ENCODE results near the gene BCL2L2. TPM values are rescaled to one million over a fixed set of nuclear protein-coding genes. Genes with fewer than 3 reads are reported as not detected.
A peak's percentile ranks its signal among the peaks of the same experiment; 100 is the strongest.

The BCL2L2 gene
- total RNA-seq, 1 donor from 2014 or later, result 53.0 TPM

DNA sequence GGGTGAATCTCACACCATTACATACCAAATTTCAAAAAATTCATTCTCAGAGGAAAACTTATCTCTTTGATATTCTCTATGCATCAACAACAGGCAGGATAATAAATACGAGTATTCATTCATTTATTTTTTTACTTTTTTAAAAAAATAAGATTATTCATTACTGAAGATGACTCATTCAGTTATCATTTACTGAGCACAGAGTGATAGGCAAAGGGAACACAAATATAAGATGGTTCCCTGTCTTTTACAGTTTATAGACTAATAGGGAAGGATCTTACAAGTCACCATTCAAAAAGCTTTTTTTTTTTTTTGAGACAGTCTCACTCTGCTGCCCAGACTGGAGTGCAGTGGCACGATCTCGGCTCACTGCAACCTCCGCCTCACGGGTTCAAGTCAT is 9.7 kb downstream of the BCL2L2 start:
- TF ChIP-seq, protein P1, sequence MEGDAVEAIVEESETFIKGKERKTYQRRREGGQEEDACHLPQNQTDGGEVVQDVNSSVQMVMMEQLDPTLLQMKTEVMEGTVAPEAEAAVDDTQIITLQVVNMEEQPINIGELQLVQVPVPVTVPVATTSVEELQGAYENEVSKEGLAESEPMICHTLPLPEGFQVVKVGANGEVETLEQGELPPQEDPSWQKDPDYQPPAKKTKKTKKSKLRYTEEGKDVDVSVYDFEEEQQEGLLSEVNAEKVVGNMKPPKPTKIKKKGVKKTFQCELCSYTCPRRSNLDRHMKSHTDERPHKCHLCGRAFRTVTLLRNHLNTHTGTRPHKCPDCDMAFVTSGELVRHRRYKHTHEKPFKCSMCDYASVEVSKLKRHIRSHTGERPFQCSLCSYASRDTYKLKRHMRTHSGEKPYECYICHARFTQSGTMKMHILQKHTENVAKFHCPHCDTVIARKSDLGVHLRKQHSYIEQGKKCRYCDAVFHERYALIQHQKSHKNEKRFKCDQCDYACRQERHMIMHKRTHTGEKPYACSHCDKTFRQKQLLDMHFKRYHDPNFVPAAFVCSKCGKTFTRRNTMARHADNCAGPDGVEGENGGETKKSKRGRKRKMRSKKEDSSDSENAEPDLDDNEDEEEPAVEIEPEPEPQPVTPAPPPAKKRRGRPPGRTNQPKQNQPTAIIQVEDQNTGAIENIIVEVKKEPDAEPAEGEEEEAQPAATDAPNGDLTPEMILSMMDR (IDR thresholded peaks at IDR 0.05), result no peak
- DNase-seq, result no peak
- intact Hi-C loops (cut with DNase I), result no loop called here

DNA sequence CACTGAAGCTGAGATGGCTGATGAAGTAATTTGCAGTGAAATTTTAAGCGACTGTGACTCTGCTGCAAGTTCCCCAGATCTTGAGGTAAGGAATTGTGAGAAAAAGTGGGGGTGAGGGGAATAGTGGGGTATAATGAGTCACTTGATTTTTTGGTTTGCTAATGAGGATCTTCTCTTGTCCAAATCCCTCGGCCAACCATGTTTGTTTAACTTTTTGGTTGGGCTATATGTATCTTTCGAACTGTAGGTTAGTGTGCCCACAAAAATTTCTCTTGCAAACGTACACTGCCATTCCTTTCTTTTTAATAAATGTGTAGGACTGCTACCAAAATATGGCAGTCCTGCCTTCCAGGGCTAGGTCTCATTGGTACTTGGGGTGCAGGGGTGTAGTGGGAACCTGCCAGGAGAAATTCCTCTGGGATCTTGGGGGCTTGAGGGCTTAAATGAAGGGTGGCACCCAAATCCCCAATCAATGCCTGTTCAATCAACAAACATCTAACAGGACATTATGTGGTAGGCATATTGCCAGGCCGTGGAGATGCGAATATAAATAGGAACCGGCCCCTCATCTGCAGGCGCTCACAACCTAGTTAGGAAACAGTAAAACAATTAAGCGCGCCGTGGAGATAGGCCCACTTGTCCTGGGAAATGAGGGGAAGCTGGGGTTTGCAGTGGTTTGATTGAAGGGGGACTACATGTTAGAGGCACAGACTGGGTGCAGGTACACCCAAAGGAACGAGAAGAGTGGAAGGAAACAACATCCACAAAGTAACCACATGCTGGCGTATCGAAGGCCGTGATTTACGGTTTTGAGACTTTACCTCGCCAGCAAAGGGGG is 13.3 kb downstream of the BCL2L2 start:
- peak overlapping the region; percentile 57 for H3K4me3 ChIP-seq
- H3K27ac ChIP-seq, result peak overlapping the region; percentile 95
- TF ChIP-seq, protein P1 (IDR thresholded peaks at IDR 0.05), result no peak
- no peaks in the 10 kb centered on the region for H3K9me3 ChIP-seq
- DNase-seq (no peak), ATAC-seq (no peak)
- H3K4me1 ChIP-seq, result peaks cover 22% of the 10 kb centered on the region
- peaks cover 27% of the 10 kb centered on the region for H3K36me3 ChIP-seq
- intact Hi-C loops (cut with DNase I), result no loop called here
- H3K27me3 ChIP-seq, result no peaks in the 10 kb centered on the region

More for the DNA sequence above, 9.7 kb downstream of the BCL2L2 start:
- no peaks in the 10 kb centered on the region for H3K9me3 ChIP-seq
- no peak for ATAC-seq
- no peak overlapping the region for H3K4me3 ChIP-seq
- H3K27ac ChIP-seq, result no peak overlapping the region
- H3K4me1 ChIP-seq, result peaks cover 6% of the 10 kb centered on the region
- H3K36me3 ChIP-seq, result peaks cover 9% of the 10 kb centered on the region
- no peaks in the 10 kb centered on the region for H3K27me3 ChIP-seq

DNA sequence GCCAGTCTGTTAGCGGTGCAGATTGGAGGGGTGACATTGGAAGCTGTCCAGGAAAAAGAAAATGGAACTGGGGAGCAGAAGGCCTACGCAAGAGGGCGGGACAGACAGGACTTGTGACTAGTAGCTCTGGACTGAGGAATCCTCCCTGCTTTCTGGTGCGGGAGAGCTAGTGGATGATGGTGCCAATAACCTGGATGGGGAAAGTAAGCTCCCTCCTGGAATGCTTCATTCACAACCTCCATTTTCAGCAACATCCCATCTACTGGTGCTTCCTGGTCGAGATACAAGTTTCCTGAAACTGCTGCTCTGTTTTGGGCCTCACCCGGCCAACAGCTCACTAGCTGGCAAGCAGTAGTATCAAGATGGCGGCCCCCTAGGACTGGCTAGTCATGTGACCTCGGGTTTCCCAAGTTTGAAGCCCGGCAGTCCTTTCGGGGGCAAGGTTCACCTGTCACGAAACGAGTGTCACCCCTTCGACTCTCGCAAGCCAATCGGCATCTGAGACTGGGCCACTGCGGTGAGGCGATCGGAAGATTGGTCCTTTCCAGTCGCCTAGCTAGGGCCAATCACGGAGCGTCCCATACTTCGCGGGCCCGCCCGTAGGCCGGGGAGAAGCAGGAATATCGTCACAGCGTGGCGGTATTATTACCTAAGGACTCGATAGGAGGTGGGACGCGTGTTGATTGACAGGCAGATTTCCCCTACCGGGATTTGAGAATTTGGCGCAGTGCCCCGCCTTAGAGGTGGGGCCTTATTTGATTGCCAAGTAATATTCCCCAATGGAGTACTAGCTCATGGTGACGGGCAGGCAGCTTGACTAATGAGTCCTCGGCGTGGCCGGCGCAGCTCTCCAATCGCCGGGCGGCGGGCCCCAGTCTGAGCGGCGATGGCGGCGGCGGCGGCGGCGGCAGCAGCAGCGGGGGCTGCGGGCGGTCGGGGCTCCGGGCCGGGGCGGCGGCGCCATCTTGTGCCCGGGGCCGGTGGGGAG is 14.2 kb downstream of the BCL2L2 start, which contains the start of gene PABPN1:
Gene PABPN1, plus strand, starts transcription at position 874 of the 988 bp plus-strand sequence. Its CDS starts 13 bp downstream, at position 887.
- peak within 1 kb of the TSS; percentile 91 for H3K4me3 ChIP-seq
- H3K27ac ChIP-seq, result peak within 1 kb of the TSS; percentile 96
- peak; percentile 96 for ATAC-seq
- peaks cover 22% of the 10 kb centered on the region for H3K4me1 ChIP-seq
- H3K27me3 ChIP-seq, result no peaks in the 10 kb centered on the region
- DNase-seq, result peak; percentile 98
- no peaks in the 10 kb centered on the region for H3K9me3 ChIP-seq
- peaks cover 29% of the 10 kb centered on the region for H3K36me3 ChIP-seq
- intact Hi-C loops (cut with DNase I), result no loop called here
- TF ChIP-seq, protein P1 (IDR thresholded peaks at IDR 0.05), result no peak

DNA sequence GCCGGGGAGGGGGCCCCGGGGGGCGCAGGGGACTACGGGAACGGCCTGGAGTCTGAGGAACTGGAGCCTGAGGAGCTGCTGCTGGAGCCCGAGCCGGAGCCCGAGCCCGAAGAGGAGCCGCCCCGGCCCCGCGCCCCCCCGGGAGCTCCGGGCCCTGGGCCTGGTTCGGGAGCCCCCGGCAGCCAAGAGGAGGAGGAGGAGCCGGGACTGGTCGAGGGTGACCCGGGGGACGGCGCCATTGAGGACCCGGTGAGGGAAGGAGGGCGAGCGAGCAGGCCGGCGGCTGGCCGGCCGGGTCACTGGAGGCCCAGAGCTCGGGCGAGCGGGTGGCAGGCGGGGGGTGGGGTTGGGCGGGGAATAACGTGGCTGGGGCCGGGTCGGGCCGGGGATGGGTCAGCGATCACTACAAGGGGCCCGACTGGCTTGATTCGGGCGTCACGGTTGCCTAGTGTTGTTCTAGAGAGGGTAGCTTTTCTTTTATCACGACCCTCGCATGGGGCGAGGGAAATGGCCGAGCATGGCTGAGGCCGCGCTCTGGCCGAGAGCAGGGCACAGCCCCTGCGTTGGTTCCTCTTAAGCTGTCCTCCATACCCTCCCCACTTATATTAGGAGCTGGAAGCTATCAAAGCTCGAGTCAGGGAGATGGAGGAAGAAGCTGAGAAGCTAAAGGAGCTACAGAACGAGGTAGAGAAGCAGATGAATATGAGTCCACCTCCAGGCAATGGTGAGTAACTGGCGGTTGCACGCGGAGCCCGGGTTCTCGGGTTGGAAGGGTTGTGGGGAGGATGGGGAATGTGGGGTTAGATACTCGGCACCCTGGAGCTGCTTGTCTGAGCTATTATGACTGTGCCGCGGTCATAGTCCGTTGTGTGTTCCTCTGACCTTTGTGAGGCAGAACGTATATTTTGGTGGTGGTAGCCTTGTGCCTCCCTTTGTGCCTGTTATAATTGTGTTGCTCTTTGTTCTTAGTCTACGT is 15.2 kb downstream of the BCL2L2 start:
- no peaks in the 10 kb centered on the region for H3K9me3 ChIP-seq
- peak; percentile 35 for ATAC-seq
- peaks cover 29% of the 10 kb centered on the region for H3K36me3 ChIP-seq
- DNase-seq, result peak; percentile 84
- intact Hi-C loops (cut with DNase I), result no loop called here
- H3K4me3 ChIP-seq, result peak overlapping the region; percentile 91
- peaks cover 22% of the 10 kb centered on the region for H3K4me1 ChIP-seq
- H3K27me3 ChIP-seq, result no peaks in the 10 kb centered on the region
- TF ChIP-seq, protein P1 (IDR thresholded peaks at IDR 0.05), result no peak
- peak overlapping the region; percentile 96 for H3K27ac ChIP-seq
